Osteocyte (in vitro differentiated cells): ENCODE data around the gene SMIM36. TPM values are rescaled to one million over a fixed set of nuclear protein-coding genes. Genes with fewer than 3 reads are reported as not detected.

Experiments used
- DNase-seq: peaks from one replicate; pipeline ENCODE4 v3.0.0; 2021; ENCODE audit warnings: mixed read lengths; ENCODE audit not compliant: unreplicated experiment; ENCODE audit errors: extremely low spot score
- H3K27ac Mint-ChIP-seq: one replicate; pipeline ENCODE4 v1.8.0; 2021; ENCODE audit warnings: mild to moderate bottlenecking, mixed read lengths; ENCODE audit not compliant: unreplicated experiment
- H3K27me3 Mint-ChIP-seq: one replicate; pipeline ENCODE4 v1.8.0; 2021; ENCODE audit warnings: mixed read lengths; ENCODE audit not compliant: unreplicated experiment
- H3K36me3 Mint-ChIP-seq: one replicate; pipeline ENCODE4 v1.8.0; 2021; ENCODE audit warnings: mixed read lengths; ENCODE audit not compliant: unreplicated experiment
- H3K4me1 Mint-ChIP-seq: one replicate; pipeline ENCODE4 v1.8.0; 2021; ENCODE audit warnings: mixed read lengths; ENCODE audit not compliant: unreplicated experiment
- H3K4me3 Mint-ChIP-seq: one replicate; pipeline ENCODE4 v1.8.0; 2021; ENCODE audit warnings: mild to moderate bottlenecking, moderate library complexity, mixed read lengths; ENCODE audit not compliant: unreplicated experiment
- H3K9me3 Mint-ChIP-seq: one replicate; pipeline ENCODE4 v1.8.0; 2021; ENCODE audit warnings: mixed read lengths; ENCODE audit not compliant: unreplicated experiment
- CTCF ChIP-seq: fragments of 200-600 bp; sonication (generic); IDR thresholded peaks from 2 replicates; pipeline ENCODE4 v1.5.0; 2021; ENCODE audit warnings: antibody characterized with exemption, mild to moderate bottlenecking, moderate library complexity
- total RNA-seq: library from RNA; stranded (reverse); gene quantifications from 2 replicates; pipeline ENCODE4 v1.2.1, GENCODE V29; 2021

The SMIM36 gene
- total RNA-seq, 1 donor from 2014 or later, result not detected

DNA sequence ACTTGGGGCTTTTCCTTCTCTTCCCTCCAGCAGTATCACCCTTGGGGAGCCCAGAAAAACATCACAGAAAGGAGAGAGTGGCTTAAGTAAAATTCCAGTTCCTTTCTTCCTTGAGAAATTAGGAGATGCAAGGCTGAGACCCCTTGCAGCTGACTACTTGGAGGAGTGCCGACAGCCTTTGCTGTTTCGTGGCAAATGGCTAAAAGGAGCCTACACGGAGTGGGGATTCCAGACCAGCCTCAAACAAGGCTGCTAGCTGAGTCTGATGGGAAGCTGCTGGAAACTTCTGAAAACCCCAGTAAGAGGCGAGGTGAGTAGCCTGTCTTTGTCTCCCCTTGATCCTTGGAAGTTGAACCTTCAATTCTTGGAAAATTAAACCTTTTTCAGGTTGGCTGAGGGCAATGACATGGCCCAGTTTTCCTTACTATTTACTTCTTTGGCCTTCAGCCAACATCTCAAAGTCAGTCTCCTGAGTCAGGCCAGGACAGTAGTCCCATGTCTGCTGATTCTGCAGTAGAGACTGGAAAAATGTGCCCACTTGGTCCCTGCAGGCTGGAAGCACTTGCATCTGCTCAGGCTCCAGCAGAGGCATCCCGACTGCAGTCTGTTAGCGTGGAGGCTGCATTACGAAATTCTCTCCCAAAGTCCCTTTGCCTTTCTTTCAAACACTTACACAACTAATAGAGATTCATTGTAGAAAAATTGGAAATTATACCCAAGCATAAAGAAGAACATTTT, 23.4 kb downstream of the SMIM36 start:
- H3K27ac Mint-ChIP-seq, result no peak overlapping the region
- H3K4me3 Mint-ChIP-seq, result no peak overlapping the region
- no peak for TF ChIP-seq CTCF
- DNase-seq, result no peak
- H3K27me3 Mint-ChIP-seq, result peaks cover 3% of the 10 kb centered on the region
- no peaks in the 10 kb centered on the region for H3K9me3 Mint-ChIP-seq
- no peaks in the 10 kb centered on the region for H3K4me1 Mint-ChIP-seq
- no peaks in the 10 kb centered on the region for H3K36me3 Mint-ChIP-seq

- Mint-ChIP-seq H3K36me3 (no peaks in the 10 kb centered on the region), H3K4me3 (no peak overlapping the region), H3K9me3 (no peaks in the 10 kb centered on the region), H3K27me3 (peaks cover 3% of the 10 kb centered on the region), H3K27ac (no peak overlapping the region), H3K4me1 (no peaks in the 10 kb centered on the region)
- no peak for TF ChIP-seq CTCF
- no peak for DNase-seq
Measured at GRCh38 chr17:55484575-55484974, 26.7 kb downstream of the SMIM36 start.

GRCh38 chr17:55482591-55483389, 28.5 kb downstream of the SMIM36 start:
- Mint-ChIP-seq H3K36me3 (no peaks in the 10 kb centered on the region), H3K9me3 (no peaks in the 10 kb centered on the region), H3K4me1 (no peaks in the 10 kb centered on the region), H3K27ac (no peak overlapping the region), H3K4me3 (no peak overlapping the region), H3K27me3 (peaks cover 3% of the 10 kb centered on the region)
- no peak for DNase-seq
- no peak for TF ChIP-seq CTCF

GRCh38 chr17:55480631-55481315, 30.5 kb downstream of the SMIM36 start:
- peaks cover 3% of the 10 kb centered on the region for H3K27me3 Mint-ChIP-seq
- H3K27ac Mint-ChIP-seq, result no peak overlapping the region
- no peaks in the 10 kb centered on the region for H3K9me3 Mint-ChIP-seq
- H3K4me1 Mint-ChIP-seq, result no peaks in the 10 kb centered on the region
- no peak for TF ChIP-seq CTCF
- no peaks in the 10 kb centered on the region for H3K36me3 Mint-ChIP-seq
- no peak overlapping the region for H3K4me3 Mint-ChIP-seq
- no peak for DNase-seq

DNA sequence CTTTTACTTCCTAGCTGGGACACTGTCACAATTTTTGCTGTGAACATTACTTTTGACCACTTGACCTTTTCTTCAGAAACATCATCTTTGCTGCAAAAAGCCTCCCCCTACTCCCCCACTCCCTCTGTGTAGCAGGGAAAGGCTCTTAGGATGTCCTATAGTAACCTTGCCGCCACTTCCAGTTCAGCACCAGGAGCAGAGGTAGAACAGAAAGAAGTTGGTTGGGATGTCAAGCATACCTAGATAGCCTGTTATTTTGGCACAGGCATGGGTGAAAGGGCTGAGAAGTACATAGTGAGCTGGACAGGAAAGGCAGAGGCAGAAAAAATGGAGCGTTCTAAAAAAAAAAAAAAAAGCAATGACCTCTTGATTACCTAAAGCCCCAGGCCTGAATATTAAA, 31.3 kb downstream of the SMIM36 start:
- DNase-seq, result no peak
- Mint-ChIP-seq H3K27me3 (peaks cover 3% of the 10 kb centered on the region), H3K36me3 (no peaks in the 10 kb centered on the region), H3K27ac (no peak overlapping the region), H3K4me1 (no peaks in the 10 kb centered on the region), H3K9me3 (no peaks in the 10 kb centered on the region), H3K4me3 (no peak overlapping the region)
- no peak for TF ChIP-seq CTCF
